NK-92 treated with Interleukin-12 subunit alpha and Interleukin-12 subunit beta, amount 100 ng/mL, for 24 hours (cell line): Measurements from ENCODE around the gene SPACA6.

Experiments
- DNase-seq: peaks from one replicate; lab custom pipeline; 2025; lab: John Stamatoyannopoulos, UW

The SPACA6 gene

GRCh38 chr19:51689751-51690453 lies 3.2 kb upstream of the SPACA6 start:
- DNase-seq = no peak

- DNase-seq = no peak
Observed at GRCh38 chr19:51690454-51691073, 2.6 kb upstream of the SPACA6 start.

GRCh38 chr19:51691074-51691583 lies 2.0 kb upstream of the SPACA6 start:
- DNase-seq = no peak

- DNase-seq = no peak
Observed at GRCh38 chr19:51691584-51692428, 1.3 kb upstream of the SPACA6 start.

- DNase-seq = no peak
Observed at GRCh38 chr19:51692468-51692867, 662 bp upstream of the SPACA6 start.

- DNase-seq = no peak
Observed at GRCh38 chr19:51693819-51694218, 689 bp downstream of the SPACA6 start.

GRCh38 chr19:51694318-51695085 lies 1.4 kb downstream of the SPACA6 start:
- DNase-seq = no peak

GRCh38 chr19:51695088-51695487 lies 2.0 kb downstream of the SPACA6 start:
- no peak for DNase-seq

- DNase-seq = no peak
Observed at GRCh38 chr19:51695702-51696315, 2.7 kb downstream of the SPACA6 start.

GRCh38 chr19:51696606-51697005 lies 3.5 kb downstream of the SPACA6 start:
- no peak for DNase-seq

- no peak for DNase-seq
Observed at GRCh38 chr19:51697169-51697776, 4.1 kb downstream of the SPACA6 start.

GRCh38 chr19:51698296-51698695 lies 5.2 kb downstream of the SPACA6 start:
- DNase-seq = no peak

- DNase-seq = no peak
Observed at GRCh38 chr19:51699170-51699569, 6.0 kb downstream of the SPACA6 start.

- DNase-seq = no peak
Observed at GRCh38 chr19:51701468-51702100, 8.5 kb downstream of the SPACA6 start.

- no peak for DNase-seq
Observed at GRCh38 chr19:51702103-51702824, 9.1 kb downstream of the SPACA6 start.

- DNase-seq = no peak
Observed at GRCh38 chr19:51702825-51703574, 9.9 kb downstream of the SPACA6 start.

GRCh38 chr19:51703575-51704515 lies 10.7 kb downstream of the SPACA6 start:
- DNase-seq = peak; percentile 94

- DNase-seq = no peak
Observed at GRCh38 chr19:51704626-51705025, 11.5 kb downstream of the SPACA6 start.
